ENCODE data around the gene TCEA3.

TCEA3 gene

GRCh38 chr1:23424293-23425192 is at the start of gene TCEA3:
TSS of gene TCEA3 (minus strand) at chr1:23424748. CDS start at chr1:23424633, 115 bp downstream.
- Histone ChIP-seq H3K9me3 (ENCODE audit: control insufficient read depth in 2 of 2, low read length in 2 of 2) (no peaks in the 10 kb centered on the region), H3K9ac (ENCODE audit: low read length in 2 of 2) (peak within 1 kb of the TSS; percentile 44 to 64), H3K27me3 (ENCODE audit: control insufficient read depth in 1 of 2, insufficient read depth in 2 of 2, low read length in 2 of 2) (no peaks in the 10 kb centered on the region), H3K36me3 (ENCODE audit: control insufficient read depth in 2 of 2, insufficient read depth in 2 of 2, low read length in 2 of 2) (peaks cover 0 to 11% of the 10 kb centered on the region in 2 donors), H3K27ac (ENCODE audit: low read length) (peak within 1 kb of the TSS; percentile 76), H3K4me1 (ENCODE audit: control insufficient read depth, insufficient read depth, low read length) (peaks cover 40% of the 10 kb centered on the region), H3K4me3 (ENCODE audit: low read length in 2 of 2) (peak within 1 kb of the TSS; percentile 64 to 82)

GRCh38 chr1:23473037-23473800 is 48.7 kb upstream of the TCEA3 start:
- Histone ChIP-seq H3K4me1 (ENCODE audit: control insufficient read depth, insufficient read depth, low read length) (peaks cover 7% of the 10 kb centered on the region), H3K9ac (ENCODE audit: low read length in 2 of 2) (no peak overlapping the region), H3K27ac (ENCODE audit: low read length) (no peak overlapping the region)

GRCh38 chr1:23472351-23473036 is 47.9 kb upstream of the TCEA3 start:
- H3K4me3 ChIP-seq (ENCODE audit: low read length in 2 of 2), result no peak overlapping the region
- H3K27ac ChIP-seq (ENCODE audit: low read length), result no peak overlapping the region
- H3K9me3 ChIP-seq (ENCODE audit: control insufficient read depth in 2 of 2, low read length in 2 of 2), result no peaks in the 10 kb centered on the region
- H3K36me3 ChIP-seq (ENCODE audit: control insufficient read depth in 2 of 2, insufficient read depth in 2 of 2, low read length in 2 of 2), result no peaks in the 10 kb centered on the region
- no peak overlapping the region for H3K9ac ChIP-seq (ENCODE audit: low read length in 2 of 2)
- H3K4me1 ChIP-seq (ENCODE audit: control insufficient read depth, insufficient read depth, low read length), result peaks cover 7% of the 10 kb centered on the region
- no peaks in the 10 kb centered on the region for H3K27me3 ChIP-seq (ENCODE audit: control insufficient read depth in 1 of 2, insufficient read depth in 2 of 2, low read length in 2 of 2)

More at GRCh38 chr1:23473037-23473800, 48.7 kb upstream of the TCEA3 start:
- H3K27me3 ChIP-seq (ENCODE audit: control insufficient read depth in 1 of 2, insufficient read depth in 2 of 2, low read length in 2 of 2), result no peaks in the 10 kb centered on the region
- H3K36me3 ChIP-seq (ENCODE audit: control insufficient read depth in 2 of 2, insufficient read depth in 2 of 2, low read length in 2 of 2), result no peaks in the 10 kb centered on the region
- no peak overlapping the region for H3K4me3 ChIP-seq (ENCODE audit: low read length in 2 of 2)
- no peaks in the 10 kb centered on the region for H3K9me3 ChIP-seq (ENCODE audit: control insufficient read depth in 2 of 2, low read length in 2 of 2)

GRCh38 chr1:23471473-23472075 is 47.0 kb upstream of the TCEA3 start:
- Histone ChIP-seq H3K27ac (ENCODE audit: low read length) (no peak overlapping the region), H3K4me1 (ENCODE audit: control insufficient read depth, insufficient read depth, low read length) (peaks cover 7% of the 10 kb centered on the region), H3K9ac (ENCODE audit: low read length in 2 of 2) (no peak overlapping the region), H3K27me3 (ENCODE audit: control insufficient read depth in 1 of 2, insufficient read depth in 2 of 2, low read length in 2 of 2) (no peaks in the 10 kb centered on the region), H3K36me3 (ENCODE audit: control insufficient read depth in 2 of 2, insufficient read depth in 2 of 2, low read length in 2 of 2) (no peaks in the 10 kb centered on the region), H3K4me3 (ENCODE audit: low read length in 2 of 2) (no peak overlapping the region), H3K9me3 (ENCODE audit: control insufficient read depth in 2 of 2, low read length in 2 of 2) (no peaks in the 10 kb centered on the region)

- Histone ChIP-seq H3K9ac (ENCODE audit: low read length in 2 of 2) (no peak overlapping the region), H3K36me3 (ENCODE audit: control insufficient read depth in 2 of 2, insufficient read depth in 2 of 2, low read length in 2 of 2) (no peaks in the 10 kb centered on the region), H3K27me3 (ENCODE audit: control insufficient read depth in 1 of 2, insufficient read depth in 2 of 2, low read length in 2 of 2) (no peaks in the 10 kb centered on the region), H3K9me3 (ENCODE audit: control insufficient read depth in 2 of 2, low read length in 2 of 2) (no peaks in the 10 kb centered on the region), H3K27ac (ENCODE audit: low read length) (peak overlapping the region; percentile 18), H3K4me3 (ENCODE audit: low read length in 2 of 2) (no peak overlapping the region), H3K4me1 (ENCODE audit: control insufficient read depth, insufficient read depth, low read length) (peaks cover 7% of the 10 kb centered on the region)
Measured at GRCh38 chr1:23470282-23471070, 45.9 kb upstream of the TCEA3 start.

- no peak overlapping the region for H3K9ac ChIP-seq (ENCODE audit: low read length in 2 of 2)
- no peaks in the 10 kb centered on the region for H3K27me3 ChIP-seq (ENCODE audit: control insufficient read depth in 1 of 2, insufficient read depth in 2 of 2, low read length in 2 of 2)
- no peak overlapping the region for H3K4me3 ChIP-seq (ENCODE audit: low read length in 2 of 2)
- peaks cover 7% of the 10 kb centered on the region for H3K4me1 ChIP-seq (ENCODE audit: control insufficient read depth, insufficient read depth, low read length)
- no peaks in the 10 kb centered on the region for H3K9me3 ChIP-seq (ENCODE audit: control insufficient read depth in 2 of 2, low read length in 2 of 2)
- no peaks in the 10 kb centered on the region for H3K36me3 ChIP-seq (ENCODE audit: control insufficient read depth in 2 of 2, insufficient read depth in 2 of 2, low read length in 2 of 2)
- H3K27ac ChIP-seq (ENCODE audit: low read length), result no peak overlapping the region
Measured at GRCh38 chr1:23469372-23469982, 44.9 kb upstream of the TCEA3 start.

- H3K9me3 ChIP-seq (ENCODE audit: control insufficient read depth in 2 of 2, low read length in 2 of 2), result no peaks in the 10 kb centered on the region
- no peaks in the 10 kb centered on the region for H3K27me3 ChIP-seq (ENCODE audit: control insufficient read depth in 1 of 2, insufficient read depth in 2 of 2, low read length in 2 of 2)
Measured at GRCh38 chr1:23466423-23466989, 42.0 kb upstream of the TCEA3 start.

GRCh38 chr1:23463286-23463685 is 38.7 kb upstream of the TCEA3 start:
- Histone ChIP-seq H3K27ac (ENCODE audit: low read length) (no peak overlapping the region), H3K27me3 (ENCODE audit: control insufficient read depth in 1 of 2, insufficient read depth in 2 of 2, low read length in 2 of 2) (no peaks in the 10 kb centered on the region), H3K9me3 (ENCODE audit: control insufficient read depth in 2 of 2, low read length in 2 of 2) (no peaks in the 10 kb centered on the region), H3K4me3 (ENCODE audit: low read length in 2 of 2) (no peak overlapping the region), H3K9ac (ENCODE audit: low read length in 2 of 2) (no peak overlapping the region), H3K36me3 (ENCODE audit: control insufficient read depth in 2 of 2, insufficient read depth in 2 of 2, low read length in 2 of 2) (no peaks in the 10 kb centered on the region), H3K4me1 (ENCODE audit: control insufficient read depth, insufficient read depth, low read length) (no peaks in the 10 kb centered on the region)

More at GRCh38 chr1:23466423-23466989, 42.0 kb upstream of the TCEA3 start:
- H3K27ac ChIP-seq (ENCODE audit: low read length), result no peak overlapping the region
- no peak overlapping the region for H3K9ac ChIP-seq (ENCODE audit: low read length in 2 of 2)
- H3K36me3 ChIP-seq (ENCODE audit: control insufficient read depth in 2 of 2, insufficient read depth in 2 of 2, low read length in 2 of 2), result no peaks in the 10 kb centered on the region
- H3K4me1 ChIP-seq (ENCODE audit: control insufficient read depth, insufficient read depth, low read length), result peaks cover 7% of the 10 kb centered on the region
- H3K4me3 ChIP-seq (ENCODE audit: low read length in 2 of 2), result no peak overlapping the region

- Histone ChIP-seq H3K4me3 (ENCODE audit: low read length in 2 of 2) (no peak overlapping the region), H3K27ac (ENCODE audit: low read length) (no peak overlapping the region), H3K4me1 (ENCODE audit: control insufficient read depth, insufficient read depth, low read length) (no peaks in the 10 kb centered on the region), H3K36me3 (ENCODE audit: control insufficient read depth in 2 of 2, insufficient read depth in 2 of 2, low read length in 2 of 2) (no peaks in the 10 kb centered on the region), H3K9ac (ENCODE audit: low read length in 2 of 2) (no peak overlapping the region), H3K9me3 (ENCODE audit: control insufficient read depth in 2 of 2, low read length in 2 of 2) (no peaks in the 10 kb centered on the region), H3K27me3 (ENCODE audit: control insufficient read depth in 1 of 2, insufficient read depth in 2 of 2, low read length in 2 of 2) (no peaks in the 10 kb centered on the region)
Measured at GRCh38 chr1:23462766-23463165, 38.2 kb upstream of the TCEA3 start.
